HG03025 (cell line): Measurements from ENCODE around the gene REPIN1.
A peak's percentile ranks its signal among the peaks of the same experiment; 100 is the strongest.

Experiments
- ATAC-seq: cut with Tn5 transposase; IDR thresholded peaks from one replicate; pipeline ENCODE4 v1.9.1; 2021; ENCODE audit warnings: mild to moderate bottlenecking, moderate library complexity; ENCODE audit not compliant: unreplicated experiment, low FRiP score

Gene REPIN1

DNA sequence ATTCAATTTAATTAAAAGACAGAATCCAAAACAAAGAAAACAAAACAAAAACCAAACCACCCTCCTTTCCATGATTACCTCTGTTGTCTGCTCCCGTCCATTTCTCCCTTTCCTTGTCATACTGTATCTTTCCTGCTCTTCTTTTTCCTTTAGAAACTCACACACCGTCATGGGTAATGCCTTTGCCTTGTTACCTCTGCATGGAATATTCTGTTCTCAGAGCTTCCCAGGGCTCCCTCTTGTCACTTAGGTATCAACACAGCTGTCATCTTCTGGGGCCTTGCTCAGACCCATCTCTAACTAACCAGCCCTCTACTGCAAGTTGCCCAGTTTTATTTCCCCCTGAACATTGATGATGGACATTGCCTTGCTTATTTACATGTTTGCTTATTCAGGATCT is 51.6 kb downstream of the REPIN1 start:
- ATAC-seq, result no peak

- ATAC-seq, result peak; percentile 87
Measured at GRCh38 chr7:150420987-150421674, 52.5 kb downstream of the REPIN1 start.

DNA sequence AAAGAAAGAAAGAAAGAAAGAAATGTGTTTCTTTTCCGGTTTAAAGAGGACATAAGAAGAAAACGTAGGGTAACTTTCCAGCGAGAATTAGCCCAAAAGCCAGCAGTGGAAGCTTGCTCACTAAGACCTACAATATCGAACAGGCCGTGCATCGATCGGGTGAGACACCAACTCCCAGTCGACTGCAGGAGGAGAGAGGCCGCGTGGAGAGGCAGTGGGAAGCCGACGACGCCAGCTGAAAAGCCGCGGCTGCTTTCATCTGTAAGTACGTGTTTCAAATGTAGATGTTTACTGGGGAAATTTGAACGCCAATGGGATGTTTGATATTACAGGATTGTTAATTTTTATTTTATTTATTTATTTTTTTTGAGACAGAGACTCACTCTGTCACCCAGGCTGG is 53.2 kb downstream of the REPIN1 start:
- ATAC-seq, result no peak
